ENCODE results near the gene PACS1.

- no peak for TF ChIP-seq POLR2A (IDR thresholded peaks at IDR 0.05)
- TF ChIP-seq CTCF (IDR thresholded peaks at IDR 0.05), result no peak
- no peak for TF ChIP-seq EP300 (IDR thresholded peaks at IDR 0.05)
Measured at GRCh38 chr11:66143996-66144678, 74.1 kb downstream of the PACS1 start.

Measured in ovary (tissue), 3 donors.